HG03280 (cell line): ENCODE measurements around the gene IQSEC1.

Source experiments
- ATAC-seq: cut with Tn5 transposase; IDR thresholded peaks from one replicate; pipeline ENCODE4 v1.9.1; 2021; ENCODE audit warnings: mild to moderate bottlenecking, moderate library complexity; ENCODE audit not compliant: unreplicated experiment

IQSEC1 gene

DNA sequence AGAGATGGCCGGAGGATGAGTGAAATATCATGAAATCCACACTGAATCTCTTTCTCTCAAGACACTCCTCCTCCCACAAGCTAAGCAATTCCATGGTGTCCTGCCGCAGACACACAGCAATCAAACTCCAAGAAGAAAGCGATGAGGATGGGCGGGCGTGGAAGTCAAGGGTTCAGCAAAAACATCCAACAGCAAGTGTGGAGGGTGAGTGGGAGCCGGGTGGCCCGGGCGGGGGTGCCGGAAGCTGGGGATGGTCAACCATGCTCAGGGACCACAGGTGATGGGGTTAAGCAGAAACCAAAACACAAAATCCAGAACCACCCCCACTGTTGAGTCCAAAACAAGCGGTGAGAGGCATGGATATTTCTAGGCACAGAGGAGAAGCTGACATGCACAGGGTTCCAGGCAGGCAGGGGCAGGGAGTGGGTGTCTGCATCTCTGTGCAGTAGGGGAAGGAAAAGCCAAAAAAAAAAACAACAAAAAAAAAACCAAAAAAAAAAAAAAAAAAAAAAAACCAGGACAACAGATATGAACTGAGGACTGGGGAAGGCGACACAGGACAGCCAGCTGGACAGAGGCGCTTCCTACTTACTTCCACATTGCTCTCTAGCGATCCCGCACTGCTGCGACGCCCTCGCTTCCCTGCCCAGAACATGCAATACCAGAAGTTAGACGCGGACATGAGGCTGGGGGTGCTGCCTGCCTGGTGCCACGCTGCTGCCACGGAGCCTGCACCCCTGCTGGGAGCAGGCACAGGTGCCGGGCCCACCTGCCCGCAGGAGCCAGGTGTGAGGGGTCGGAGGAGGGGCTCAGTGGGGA lies 170.8 kb downstream of the IQSEC1 start:
- ATAC-seq: no peak

DNA sequence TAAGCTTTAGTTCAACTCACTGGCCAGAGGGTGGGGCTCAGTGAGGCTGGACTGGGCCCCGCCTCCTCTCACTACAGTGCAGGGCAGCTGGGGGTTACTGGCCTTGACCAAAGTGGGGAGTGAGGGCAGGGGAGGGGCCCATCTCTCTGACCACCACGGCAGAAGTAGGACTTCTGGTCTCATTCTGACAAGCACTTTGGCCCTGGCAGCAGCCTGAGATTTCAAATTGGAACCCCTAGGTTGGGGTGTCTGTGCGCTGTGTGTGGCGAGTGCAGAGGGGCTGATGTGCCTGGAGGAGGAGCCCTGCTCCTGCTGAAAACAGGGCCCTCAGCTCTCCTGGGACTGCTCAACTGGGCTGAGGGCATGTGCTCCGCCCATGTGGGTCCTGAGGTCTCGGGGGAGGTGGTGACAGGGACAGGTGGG lies 171.6 kb downstream of the IQSEC1 start:
- ATAC-seq: no peak

DNA sequence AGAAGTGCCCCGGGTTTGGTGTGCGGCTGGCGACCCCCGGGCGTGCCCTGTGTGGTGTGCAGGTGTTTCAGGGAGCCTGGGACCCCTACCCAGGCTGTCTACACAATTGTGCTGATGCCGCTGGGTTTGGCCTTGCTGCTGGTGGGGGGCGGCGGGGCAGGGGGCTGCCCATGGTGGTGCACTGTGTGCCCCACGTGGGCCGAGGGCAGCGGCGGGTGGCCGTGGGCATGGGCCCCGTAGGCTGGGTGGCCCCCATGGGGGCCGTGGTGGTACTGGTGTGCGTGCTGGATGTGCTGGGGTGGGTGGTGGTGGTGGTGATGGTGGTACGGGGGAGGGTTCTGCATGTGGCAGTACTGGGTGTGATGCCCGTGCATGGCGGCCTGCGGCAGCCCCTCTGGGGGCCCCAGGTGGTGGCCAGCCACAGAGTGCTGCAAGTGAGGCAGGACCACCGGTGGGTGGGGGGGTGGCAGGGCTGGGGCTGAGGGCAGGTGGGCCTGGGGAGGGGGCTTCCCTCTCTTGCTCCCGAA lies 172.3 kb downstream of the IQSEC1 start:
- no peak for ATAC-seq

DNA sequence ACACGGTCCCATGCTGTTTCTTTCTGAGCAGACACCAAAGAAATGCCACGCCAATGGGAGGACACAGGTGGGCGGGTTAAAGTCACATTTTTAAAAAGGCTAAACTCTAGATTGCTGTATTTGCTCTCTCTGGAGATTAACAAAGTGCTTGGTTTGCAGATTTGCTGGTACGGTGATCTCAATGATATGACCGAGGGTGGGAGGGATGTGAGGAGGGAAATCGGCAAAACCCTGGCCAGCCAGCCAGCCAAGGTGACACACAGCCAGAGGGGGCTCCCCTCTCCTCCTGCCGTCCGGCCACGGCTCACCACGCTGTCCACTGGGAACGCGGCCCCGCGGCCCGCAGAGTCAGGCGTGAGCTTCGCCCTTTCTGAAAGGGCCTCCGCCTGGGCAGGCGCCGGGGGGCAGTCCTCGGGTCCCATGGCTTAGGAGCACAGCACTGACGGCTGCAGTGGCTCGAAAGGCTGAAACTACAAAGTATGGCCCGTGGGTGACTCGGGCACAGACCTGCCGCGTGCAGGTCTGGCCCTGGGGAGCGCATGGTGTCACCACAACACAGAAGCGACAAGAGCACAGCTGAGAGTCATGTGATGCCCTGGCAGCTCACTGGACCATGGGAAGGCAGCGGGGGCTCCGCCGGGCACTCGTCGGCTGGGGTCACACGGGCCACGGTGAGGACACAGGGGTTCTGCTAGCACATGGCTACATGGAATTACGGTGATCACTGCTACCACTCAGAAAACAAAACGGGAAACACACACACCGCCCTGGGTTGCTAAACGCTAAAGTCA lies 174.1 kb downstream of the IQSEC1 start:
- ATAC-seq: no peak

DNA sequence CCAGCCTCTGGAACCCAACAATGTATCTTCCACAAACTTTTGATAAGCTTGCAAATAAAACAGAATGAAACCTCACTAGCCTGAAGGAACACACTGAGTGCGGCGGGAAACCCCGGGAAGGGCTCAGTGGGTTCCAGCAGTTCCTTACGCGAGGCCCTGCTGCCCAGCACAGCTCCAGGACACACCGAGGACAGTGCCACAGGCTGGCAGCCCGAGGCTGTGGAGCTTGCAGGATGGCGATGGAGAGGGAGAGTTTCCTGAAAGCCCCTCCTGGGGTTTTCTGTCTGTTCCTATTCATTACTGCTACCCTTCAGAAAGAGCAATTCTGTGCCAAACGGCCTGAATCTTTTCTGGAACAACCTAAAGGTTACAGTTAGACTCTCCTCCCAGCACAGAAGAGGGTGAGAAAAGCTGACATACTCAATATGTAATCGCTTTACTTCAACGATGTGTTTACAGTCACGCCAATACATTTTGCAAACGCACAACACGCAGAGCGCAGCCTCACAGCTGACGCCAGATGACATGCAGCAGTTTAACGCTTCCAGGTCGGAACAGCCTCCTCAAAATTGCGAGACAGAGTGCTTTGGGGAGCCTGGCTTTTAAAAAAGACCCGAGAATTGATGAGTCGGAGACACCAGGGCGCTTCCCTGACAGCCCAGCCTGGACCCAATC lies 174.8 kb downstream of the IQSEC1 start:
- ATAC-seq: no peak

DNA sequence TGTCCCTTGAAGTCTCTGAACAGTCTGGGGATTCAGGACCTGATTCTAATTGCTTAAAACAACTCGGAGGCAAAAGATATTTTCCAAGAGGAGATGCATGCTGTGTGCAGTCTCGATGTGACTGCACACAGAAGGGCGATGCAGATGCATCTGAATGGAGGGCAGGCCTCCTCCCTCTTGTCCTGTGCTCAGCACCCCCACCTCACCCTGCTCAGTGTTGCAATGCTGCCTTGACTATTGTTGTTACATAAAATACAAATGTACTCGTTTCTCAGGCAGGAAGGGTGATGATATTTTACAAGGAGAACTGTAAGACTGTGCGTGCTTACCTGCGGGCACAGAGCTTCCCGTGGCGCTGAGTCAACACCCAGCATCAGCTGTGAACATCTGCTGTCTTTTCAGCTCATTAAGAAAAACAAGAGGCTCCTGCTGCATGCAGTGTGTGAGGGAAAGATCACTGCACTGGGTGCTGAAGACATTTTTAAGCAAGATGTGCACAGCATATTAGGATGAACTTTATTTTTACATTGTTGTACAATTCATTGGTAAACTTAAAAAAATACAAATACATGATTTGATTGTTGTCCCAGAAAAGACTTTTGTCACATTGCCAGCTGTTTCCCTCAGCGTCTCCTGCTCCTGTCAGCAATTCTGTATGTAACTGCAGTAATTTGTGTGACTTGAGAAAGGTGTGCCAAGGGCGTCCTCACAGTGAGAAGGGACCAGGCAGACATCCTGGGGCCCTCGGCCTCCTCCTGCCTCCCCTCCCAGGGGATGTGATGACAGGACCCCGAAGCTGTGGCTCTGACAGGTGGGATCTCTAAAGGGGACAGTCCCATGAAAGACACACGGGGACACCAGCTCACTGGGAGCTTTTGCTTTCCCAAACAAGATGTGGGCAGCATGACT lies 175.6 kb downstream of the IQSEC1 start:
- ATAC-seq: no peak

DNA sequence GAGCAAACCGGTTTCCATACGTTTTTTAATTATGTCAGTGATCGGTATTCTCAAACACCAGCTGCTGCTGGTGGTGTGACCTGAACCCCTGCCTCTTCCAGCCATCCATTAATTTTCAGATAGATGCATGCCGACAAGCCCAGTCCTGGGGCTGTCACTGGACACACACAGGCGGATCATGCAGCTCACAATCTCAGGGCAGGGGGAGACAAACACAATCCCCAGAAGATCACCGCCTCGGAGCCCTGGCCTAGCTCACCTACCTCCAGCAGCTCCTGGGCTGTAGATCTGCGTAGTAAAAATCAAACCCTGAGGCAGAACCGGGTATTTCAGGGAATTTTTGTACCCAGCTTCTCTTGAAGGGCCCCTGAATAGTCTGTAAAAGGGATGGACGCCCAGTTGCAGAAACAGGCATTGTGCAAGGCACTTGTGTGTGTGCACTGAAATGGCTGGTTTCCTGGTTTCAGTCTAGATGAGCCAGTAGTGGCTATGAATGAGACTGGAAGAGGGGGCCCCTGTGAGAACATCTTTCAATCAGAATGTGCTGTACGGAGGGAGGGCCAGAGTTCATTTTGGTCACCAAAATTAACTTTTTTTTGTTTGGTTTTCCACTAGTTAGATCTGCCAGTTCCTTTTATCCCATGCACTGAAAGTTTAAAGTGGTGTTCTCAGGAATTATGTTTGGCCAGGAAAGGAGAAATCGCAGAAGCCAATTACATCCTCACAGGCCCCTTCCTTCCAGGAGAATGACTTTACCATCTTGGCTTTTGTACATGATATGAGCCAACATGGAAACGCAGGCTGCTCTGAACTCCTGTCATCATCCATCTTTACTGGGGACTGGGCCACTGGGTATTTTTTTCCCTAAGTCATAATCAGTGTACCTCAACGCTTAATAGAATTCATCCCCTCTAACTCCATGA lies 176.9 kb downstream of the IQSEC1 start:
- no peak for ATAC-seq

DNA sequence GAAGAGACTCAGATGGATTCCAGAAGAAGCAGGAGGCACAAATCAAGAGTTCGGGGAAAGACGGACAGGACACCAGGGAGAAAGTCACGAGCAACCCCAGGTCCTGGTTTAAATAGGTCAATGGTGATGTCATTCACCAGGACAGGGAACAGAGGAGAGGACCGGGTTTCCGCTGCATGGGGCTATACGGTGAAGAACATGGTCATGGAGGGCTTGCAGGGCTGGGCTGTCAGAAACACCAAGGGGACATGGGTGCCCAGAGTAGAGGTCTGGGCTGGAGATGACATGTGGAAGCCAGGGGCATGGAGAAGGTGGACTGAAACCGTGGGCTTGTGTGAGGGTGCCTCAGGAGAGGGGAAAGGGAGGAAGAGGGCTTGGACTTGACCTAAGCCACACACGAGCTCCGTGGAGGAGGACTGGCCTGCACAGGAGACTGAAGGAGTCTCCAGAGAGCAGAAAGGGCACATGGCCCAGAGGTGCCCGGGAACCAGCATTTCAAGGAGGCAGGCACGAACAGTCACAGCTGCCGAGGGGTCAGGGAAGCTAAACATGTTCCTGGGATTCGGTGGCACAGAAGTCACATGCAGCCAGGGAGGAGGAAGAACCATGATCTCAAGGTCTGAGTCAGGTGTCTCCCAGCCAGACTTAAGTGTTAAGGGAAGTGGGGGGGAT lies 177.7 kb downstream of the IQSEC1 start:
- no peak for ATAC-seq

DNA sequence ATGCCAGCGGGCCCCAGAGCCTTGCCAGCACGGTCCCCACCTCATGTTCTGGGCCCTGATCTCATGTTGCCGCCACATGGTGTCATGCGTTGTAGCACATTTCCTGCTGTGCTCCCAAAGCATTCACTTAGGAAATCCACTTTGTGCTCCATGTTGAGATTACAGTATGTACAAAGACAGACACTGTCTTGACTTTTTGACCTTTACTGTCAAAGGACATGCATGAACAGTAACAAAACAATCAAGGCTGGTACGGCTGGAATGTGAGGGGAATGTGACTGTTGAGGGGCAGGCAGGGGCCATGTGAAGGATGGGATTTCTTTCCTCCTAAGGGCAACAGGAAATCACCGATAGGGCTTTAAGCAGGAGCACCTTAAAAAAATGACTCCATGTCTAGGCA lies 178.6 kb downstream of the IQSEC1 start:
- ATAC-seq: no peak

DNA sequence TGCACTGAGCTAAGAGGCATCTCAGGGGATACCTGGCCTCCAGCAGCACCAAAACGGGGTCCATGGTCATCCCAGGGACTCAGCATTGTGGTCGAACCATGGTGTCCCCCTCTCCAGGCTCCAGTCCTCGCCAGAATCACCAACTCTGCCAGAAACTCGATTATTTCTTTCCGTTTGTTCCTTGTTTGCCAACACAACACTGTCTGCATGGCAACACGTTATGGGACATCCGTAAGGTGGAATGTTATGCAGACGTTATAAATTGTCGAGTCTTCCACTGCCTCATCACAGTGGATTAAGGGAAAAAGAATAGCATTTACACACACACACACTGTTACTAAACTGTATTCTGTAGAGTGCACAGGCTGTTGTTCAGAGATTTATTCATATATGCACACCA lies 179.4 kb downstream of the IQSEC1 start:
- ATAC-seq: no peak

DNA sequence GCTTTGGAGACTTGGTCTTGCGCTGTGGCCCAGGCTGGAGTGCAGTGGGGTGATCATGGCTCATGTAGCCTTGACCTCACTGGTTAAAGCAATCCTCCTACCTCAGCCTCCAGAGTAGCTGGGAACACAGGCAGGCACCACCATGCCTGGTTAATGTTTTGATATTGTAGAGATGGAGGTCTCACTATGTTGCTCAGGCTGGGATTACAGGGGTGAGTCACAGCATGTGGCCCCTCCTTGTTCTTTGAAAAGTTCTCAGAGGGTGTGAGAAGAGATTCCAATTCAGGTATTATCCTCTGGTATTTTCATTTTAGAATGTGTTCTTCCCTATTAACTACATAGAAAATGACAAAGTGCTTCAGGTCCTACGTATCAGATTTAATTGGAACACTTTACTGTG lies 180.0 kb downstream of the IQSEC1 start:
- no peak for ATAC-seq

DNA sequence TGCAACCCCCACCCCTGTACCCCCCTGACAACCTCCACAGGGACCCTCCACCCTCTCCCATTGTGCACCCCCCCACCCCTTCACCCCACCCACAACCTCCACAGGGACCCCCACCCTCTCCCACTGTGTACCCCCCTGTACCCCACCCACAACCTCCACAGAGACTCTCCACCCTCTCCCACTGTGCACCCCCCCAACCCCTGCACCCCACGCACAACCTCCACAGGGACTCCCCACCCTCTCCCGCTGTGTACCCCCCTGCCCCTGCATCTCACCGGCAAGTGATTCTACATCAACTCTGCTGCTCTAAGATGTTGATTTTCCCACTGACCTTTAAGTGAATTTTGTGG lies 180.4 kb downstream of the IQSEC1 start:
- ATAC-seq: no peak

DNA sequence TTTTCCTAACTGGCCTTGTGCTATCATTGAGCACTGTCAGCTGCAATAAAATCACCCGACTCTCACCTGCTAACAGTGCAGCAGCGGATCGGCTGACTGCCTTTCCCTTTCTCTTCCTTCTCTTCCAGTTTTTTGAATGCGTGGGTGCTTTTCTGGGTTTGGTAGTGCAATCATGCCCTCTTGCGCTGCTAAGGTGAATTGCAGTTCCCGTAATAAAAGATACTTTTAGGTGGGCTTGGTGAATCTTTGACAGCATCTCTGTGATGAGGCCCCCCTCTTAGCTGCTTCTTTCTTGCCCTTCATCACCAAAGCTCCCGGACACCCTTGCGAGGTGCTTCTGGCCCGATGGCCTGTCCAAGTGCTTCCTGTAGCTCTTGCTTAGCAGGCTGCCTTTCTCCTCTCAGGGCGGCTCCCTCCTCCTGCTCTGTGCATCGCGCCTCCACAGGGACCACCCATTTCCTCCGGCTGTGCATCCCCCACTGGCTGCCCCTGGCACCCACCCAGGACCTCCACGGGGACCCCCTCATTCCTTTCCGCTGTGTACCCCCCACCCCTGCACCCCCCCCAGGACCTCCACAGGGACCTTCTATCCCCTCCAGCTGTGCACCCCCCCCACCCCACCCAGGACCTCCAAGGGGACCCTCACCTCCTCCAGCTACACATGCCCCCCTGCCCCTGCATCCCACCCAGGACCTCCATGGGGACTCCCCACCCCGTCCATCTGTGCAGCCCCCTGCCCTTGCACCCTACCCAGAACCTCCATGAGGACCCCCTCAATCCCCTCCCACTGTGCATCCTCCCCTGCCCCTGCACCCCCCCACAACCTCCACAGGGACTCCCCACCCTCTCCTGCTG lies 181.0 kb downstream of the IQSEC1 start:
- ATAC-seq: no peak

DNA sequence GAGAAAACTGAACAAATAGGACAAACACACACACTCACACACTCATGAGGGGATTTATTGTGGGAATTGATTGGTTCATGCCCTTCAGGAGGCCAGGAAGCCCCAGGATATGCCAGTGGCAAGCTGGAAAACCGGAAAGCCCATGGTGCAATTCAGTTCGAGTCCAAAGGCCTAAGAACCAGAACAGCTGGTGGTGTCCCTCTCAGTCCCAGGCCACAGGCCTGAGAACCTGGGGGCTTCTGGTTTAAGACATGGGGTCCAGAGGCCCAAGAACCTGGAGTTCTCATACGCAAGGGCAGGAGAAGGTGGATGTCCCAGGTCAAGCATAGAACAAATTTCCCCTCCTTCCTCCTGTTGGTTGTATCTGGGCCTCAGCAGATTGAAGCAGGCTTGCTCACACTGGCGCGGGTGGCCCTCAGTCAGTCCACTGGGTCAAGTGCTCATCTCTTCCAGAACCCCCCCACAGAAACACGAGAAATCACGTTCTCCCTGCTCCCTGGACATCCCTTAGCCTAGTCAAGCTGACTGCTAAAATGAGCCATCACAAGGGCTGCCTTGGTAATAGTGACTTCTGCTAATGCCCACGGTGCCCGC lies 181.7 kb downstream of the IQSEC1 start:
- ATAC-seq: no peak

DNA sequence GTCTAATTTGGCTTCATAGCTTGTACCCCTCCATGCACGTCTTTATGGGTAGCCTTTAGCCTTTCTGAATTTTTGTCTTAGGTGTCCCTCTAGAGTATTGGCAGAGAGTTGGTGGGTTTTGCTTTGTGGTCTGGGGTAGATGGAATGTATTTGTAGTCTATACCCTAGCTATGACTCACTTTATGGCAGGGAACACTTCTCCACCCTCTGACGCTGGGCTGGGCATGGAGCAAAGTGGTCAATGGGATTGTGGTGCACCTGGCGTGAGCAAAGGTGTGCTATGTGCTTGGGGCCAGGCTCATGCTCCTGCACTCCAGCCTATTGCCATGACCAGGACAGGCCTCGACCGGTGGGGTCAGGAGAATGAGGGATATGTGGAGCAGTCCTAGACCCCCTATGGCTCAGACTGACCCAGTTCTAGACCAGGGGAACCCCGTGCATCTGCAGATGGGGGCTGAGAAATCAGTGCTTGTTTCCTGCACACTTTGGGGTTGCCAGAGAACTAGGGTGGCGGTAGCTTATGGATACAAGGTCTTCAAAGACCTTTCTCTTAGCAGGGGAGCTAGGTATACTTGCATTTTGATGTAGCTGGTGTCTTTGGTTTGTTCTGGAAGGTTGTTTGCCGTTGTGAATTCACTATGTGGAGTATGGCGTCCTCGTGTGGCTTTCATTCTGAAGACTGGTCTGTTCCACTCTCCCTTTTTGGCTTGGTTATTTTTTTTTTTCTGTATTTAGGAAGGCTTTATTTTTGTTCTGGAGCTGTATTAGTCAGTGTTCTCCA lies 182.4 kb downstream of the IQSEC1 start:
- no peak for ATAC-seq

DNA sequence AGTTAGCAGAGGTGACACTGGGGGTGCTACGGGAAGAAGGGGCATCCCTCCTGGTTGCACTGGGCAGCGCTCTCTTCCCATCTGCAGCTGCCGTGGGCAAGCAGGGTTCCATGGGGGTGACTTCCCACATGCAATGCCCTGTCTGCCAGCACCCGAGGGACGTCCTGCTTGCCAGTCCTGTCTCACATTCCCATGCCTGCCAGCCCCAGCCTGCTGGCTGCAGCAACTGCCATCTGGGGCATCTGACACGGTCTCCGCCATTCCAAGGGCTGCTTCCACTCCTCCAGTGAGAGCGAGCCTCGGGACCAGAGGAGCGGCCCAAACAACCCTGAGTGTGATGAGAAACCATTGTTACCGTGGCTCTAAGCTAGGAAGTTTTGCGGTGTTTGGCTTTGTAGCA lies 186.5 kb downstream of the IQSEC1 start:
- ATAC-seq: no peak
